GM12878 (cell line): ENCODE data around the gene TMEM259. TPM values are rescaled to one million over a fixed set of nuclear protein-coding genes. Genes with fewer than 3 reads are reported as not detected.
A peak's percentile ranks its signal among the peaks of the same experiment; 100 is the strongest.

ENCODE experiments used
- BCLAF1 ChIP-seq: fragments of 450-650 bp; IDR thresholded peaks from 2 replicates; pipeline ENCODE4 v1.6.1; 2017; ENCODE audit warnings: antibody characterized with exemption, mild to moderate bottlenecking, moderate library complexity
- CBFB ChIP-seq: IDR thresholded peaks from 2 replicates; pipeline ENCODE4 v1.6.1; 2016; ENCODE audit warnings: antibody characterized with exemption, low read depth
- CREM ChIP-seq: IDR thresholded peaks from 2 replicates; pipeline ENCODE4 v1.6.1; 2014; ENCODE audit warnings: antibody characterized with exemption, low read depth
- CTCF ChIP-seq, 3 experiments: IDR thresholded peaks in 2 of 3; conservative IDR thresholded peaks in 1 of 3; 2 replicates each; pipeline ENCODE4 v1.5.1; 2011; ENCODE audit warnings: low read depth in 3 of 3, low read length in 3 of 3, mild to moderate bottlenecking in 3 of 3, control low read depth in 2 of 3, moderate library complexity in 2 of 3, inconsistent platforms in 1 of 3, mixed read lengths in 1 of 3; ENCODE audit not compliant: control insufficient read depth in 2 of 3, insufficient read depth in 1 of 3; ENCODE audit errors: extremely low read depth in 1 of 3
- EED ChIP-seq: sonication (generic); IDR thresholded peaks from 2 replicates; pipeline ENCODE4 v1.6.1; 2016; ENCODE audit warnings: antibody characterized with exemption, low read depth
- ETV6 ChIP-seq, 2 experiments: fragments of 450-650 bp in 1 of 2; IDR thresholded peaks in 1 of 2; conservative IDR thresholded peaks in 1 of 2; 2 replicates each; pipeline ENCODE4 v1.6.1; 2014; ENCODE audit warnings: antibody characterized with exemption in 1 of 2, borderline replicate concordance in 1 of 2, low read depth in 1 of 2, mild to moderate bottlenecking in 1 of 2, moderate library complexity in 1 of 2
- GATAD2B ChIP-seq: fragments of 450-650 bp; conservative IDR thresholded peaks from 2 replicates; pipeline ENCODE4 v1.6.1; 2017; ENCODE audit warnings: low read depth, mild to moderate bottlenecking, moderate library complexity
- HCFC1 ChIP-seq: fragments of 150-350 bp; IDR thresholded peaks from 2 replicates; pipeline ENCODE4 v1.6.1; 2014; ENCODE audit warnings: low read length
- IKZF2 ChIP-seq, 2 experiments: fragments of 450-650 bp; IDR thresholded peaks; 2 replicates each; pipeline ENCODE4 v1.6.1; 2017; ENCODE audit warnings: mild to moderate bottlenecking in 2 of 2, moderate library complexity in 2 of 2
- IRF4 ChIP-seq: IDR thresholded peaks from 2 replicates; pipeline ENCODE4 v1.6.1; 2011; ENCODE audit warnings: low read depth, low read length
- JUND ChIP-seq: IDR thresholded peaks from 2 replicates; pipeline ENCODE4 v1.6.1; 2012; ENCODE audit warnings: low read depth, mild to moderate bottlenecking, low read length, improper control_type of control experiment, moderate library complexity
- KDM1A ChIP-seq: fragments of 200-600 bp; sonication (generic); IDR thresholded peaks from 2 replicates; pipeline ENCODE4 v1.6.1; 2016; ENCODE audit warnings: borderline replicate concordance
- NFIC ChIP-seq: IDR thresholded peaks from 2 replicates; pipeline ENCODE4 v1.6.1; 2012; ENCODE audit warnings: low read depth, mild to moderate bottlenecking, inconsistent platforms, low read length, moderate library complexity
- RAD21 ChIP-seq: IDR thresholded peaks from 2 replicates; pipeline ENCODE4 v1.6.1; 2011; ENCODE audit warnings: mild to moderate bottlenecking, low read depth, low read length, moderate library complexity; ENCODE audit not compliant: insufficient read depth
- RELB ChIP-seq: fragments of 450-650 bp; IDR thresholded peaks from 2 replicates; pipeline ENCODE4 v1.6.1; 2017; ENCODE audit warnings: low read depth, mild to moderate bottlenecking, moderate library complexity
- TBL1XR1 ChIP-seq: IDR thresholded peaks from 2 replicates; pipeline ENCODE4 v1.6.1; 2012; ENCODE audit warnings: low read depth, low read length, improper control_type of control experiment
- TCF12 ChIP-seq: IDR thresholded peaks from 2 replicates; pipeline ENCODE4 v1.6.1; 2011; ENCODE audit warnings: low read depth, mild to moderate bottlenecking, low read length
- ZNF207 ChIP-seq: fragments of 450-650 bp; IDR thresholded peaks from 2 replicates; pipeline ENCODE4 v1.6.1; 2014; ENCODE audit warnings: antibody characterized with exemption, mild to moderate bottlenecking, borderline replicate concordance
- ZNF217 ChIP-seq: fragments of 450-650 bp; IDR thresholded peaks from 2 replicates; pipeline ENCODE4 v1.6.1; 2017; ENCODE audit warnings: antibody characterized with exemption, mild to moderate bottlenecking
- ZNF592 ChIP-seq: fragments of 450-650 bp; IDR thresholded peaks from 2 replicates; pipeline ENCODE4 v1.6.1; 2017; ENCODE audit warnings: mild to moderate bottlenecking, moderate library complexity
- polyA plus RNA-seq, 11 experiments: library from polyadenylated mRNA; depleted of rRNA in 4 of 11; unstranded in 6 of 11; stranded (reverse) in 5 of 11; fragments of >200 nt; fragmentation: Nextera tagmentation in 4 of 11; fragmentation: Illumina TruSeq in 1 of 11; extraction: Ambion mirVana in 4 of 11; extraction: Trizol in 1 of 11; gene quantifications; 1 replicate in 1 of 11; 2 replicates in 10 of 11; pipeline versions ENCODE4 v1.2.1 to v1.2.3, GENCODE V29; 2011 to 2016; ENCODE audit warnings: inconsistent platforms in 2 of 11, missing spikeins in 2 of 11, low read depth in 1 of 11
- total RNA-seq, 4 experiments: library from RNA; depleted of rRNA in 3 of 4; stranded (reverse); fragments of >200 nt in 3 of 4; fragmentation: Illumina TruSeq in 1 of 4; extraction: Trizol in 1 of 4; gene quantifications; 2 replicates each; pipeline versions ENCODE4 v1.2.1 to v1.2.3, GENCODE V29; 2013 to 2021

Gene TMEM259
- total and polyA plus RNA-seq, 10 of the 15 experiments (the other 5 are each of a cell fraction or from before 2014, with no cell fraction given): 0.43 to 184 (median 62.0) TPM

GRCh38 chr19:982567-983170 is 38.3 kb downstream of the TMEM259 start (continued):
- TF ChIP-seq CTCF (IDR thresholded peaks at IDR 0.05 in 2 of 3, conservative IDR thresholded peaks at IDR 0.05 in 1 of 3; ENCODE audit: control insufficient read depth in 2 of 3, extremely low read depth in 1 of 3, insufficient read depth in 1 of 3, low read depth in 3 of 3, low read length in 3 of 3) (peak; percentile 73 to 95 (median 84); a peak in 4 of 6 replicates), CREM (no peak), CBFB (no peak), HCFC1 (no peak; the same call in 1 of the 2 replicates), IKZF2 (IDR thresholded peaks at IDR 0.05) (no peak), TCF12 (0 out of 2 replicates have a peak, but pooled peaks have one; percentile 31), ETV6 (conservative IDR thresholded peaks at IDR 0.05 in 1 of 2, IDR thresholded peaks at IDR 0.05 in 1 of 2; ENCODE audit: borderline replicate concordance in 1 of 2, low read depth in 1 of 2) (no peak), IRF4 (no peak), TBL1XR1 (no peak), BCLAF1 (0 out of 2 replicates have a peak, but pooled peaks have one; percentile 65), JUND (no peak), GATAD2B (peak; percentile 95), KDM1A (no peak), RELB (no peak), RAD21 (peak; percentile 92), ZNF207 (peak; percentile 79; the same call in 1 of the 2 replicates), ZNF592 (peak; percentile 91), NFIC (no peak), ZNF217 (peak; percentile 75), EED (no peak)
